ENCODE results near the gene APOBEC3G.

APOBEC3G gene

DNA sequence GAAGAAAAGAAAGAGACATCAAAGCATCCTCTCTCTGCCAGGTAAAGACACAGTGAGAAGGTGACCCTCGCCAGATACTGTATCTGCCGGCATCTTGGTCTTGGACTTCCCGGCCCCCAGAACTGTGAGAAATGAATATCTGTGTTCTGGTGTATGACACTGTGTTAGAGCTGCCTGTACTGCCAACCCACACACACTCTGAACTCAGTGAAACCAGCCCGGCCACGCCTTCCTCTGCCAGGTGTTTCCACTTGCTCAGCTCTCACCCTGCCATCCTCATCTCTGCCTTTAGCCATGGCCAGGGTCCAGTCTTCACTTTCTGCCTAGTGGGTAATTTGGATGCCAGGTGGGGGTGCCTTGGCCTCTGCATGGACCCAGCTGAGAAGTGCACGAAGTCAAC is 51.4 kb downstream of the APOBEC3G start:
- no peak for DNase-seq

DNA sequence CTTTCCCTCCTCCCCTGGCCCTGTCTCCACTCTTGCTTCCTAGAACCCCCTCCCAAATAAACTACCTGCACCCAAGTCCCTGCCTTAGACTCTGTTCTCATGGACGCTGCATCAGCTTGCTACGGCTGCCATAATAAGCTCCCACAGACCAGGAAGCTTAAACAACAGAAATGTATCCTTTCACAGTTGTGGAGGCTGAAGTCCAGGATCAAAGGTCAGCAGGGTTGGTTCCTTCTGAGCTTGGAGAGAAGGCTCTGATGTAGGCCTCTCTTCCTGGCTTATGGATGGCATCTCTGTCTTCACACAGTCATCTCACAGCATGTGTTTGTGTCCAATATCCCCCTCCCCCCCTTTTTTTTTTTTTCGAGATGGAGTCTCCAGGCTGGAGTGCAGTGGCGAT is 52.0 kb downstream of the APOBEC3G start:
- DNase-seq: no peak

DNA sequence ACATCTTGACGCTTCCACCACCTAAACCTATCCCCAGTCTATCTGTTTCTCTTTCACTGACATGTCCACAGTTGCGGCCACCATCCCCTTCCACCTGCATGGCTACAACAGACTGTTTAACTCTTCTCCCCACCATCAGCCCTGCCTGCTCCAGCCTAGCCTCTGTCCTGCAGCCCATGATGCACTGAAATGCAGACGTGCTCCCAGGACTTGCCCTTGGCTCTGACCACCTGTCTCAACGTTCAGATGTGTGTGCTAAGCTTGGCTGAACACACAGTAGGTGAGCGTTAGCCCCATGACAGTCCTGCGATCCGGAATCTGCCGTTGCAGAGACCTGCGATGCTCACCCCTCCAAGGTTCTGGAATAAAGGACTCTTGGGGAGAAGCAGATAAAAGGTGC is 52.7 kb downstream of the APOBEC3G start:
- DNase-seq: no peak

DNA sequence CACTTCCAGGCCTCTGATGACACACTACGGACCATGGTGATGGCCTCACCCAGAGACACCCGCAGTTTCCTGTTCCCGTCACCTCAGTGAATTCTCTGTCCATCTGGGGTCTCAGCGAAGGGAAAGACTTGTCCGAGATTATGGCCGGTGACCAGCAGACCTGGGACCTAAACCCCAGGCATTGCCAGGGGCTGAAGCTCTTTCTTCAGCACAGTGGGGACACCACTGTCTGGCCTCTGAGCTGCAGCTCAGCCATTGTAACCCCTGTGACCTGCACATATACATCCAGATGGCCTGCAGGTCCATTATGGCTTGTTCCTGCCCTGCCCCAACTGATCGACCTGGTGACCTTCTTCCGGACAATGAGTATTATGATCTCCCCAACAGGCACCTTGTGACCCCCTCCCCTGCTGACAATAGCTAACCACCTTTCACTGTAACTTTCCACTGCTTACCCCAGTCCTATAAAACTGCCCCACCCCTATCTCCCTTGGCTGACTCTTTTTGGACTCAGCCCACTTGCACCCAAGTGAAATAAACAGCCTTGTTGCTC is 53.2 kb downstream of the APOBEC3G start:
- DNase-seq: no peak

DNA sequence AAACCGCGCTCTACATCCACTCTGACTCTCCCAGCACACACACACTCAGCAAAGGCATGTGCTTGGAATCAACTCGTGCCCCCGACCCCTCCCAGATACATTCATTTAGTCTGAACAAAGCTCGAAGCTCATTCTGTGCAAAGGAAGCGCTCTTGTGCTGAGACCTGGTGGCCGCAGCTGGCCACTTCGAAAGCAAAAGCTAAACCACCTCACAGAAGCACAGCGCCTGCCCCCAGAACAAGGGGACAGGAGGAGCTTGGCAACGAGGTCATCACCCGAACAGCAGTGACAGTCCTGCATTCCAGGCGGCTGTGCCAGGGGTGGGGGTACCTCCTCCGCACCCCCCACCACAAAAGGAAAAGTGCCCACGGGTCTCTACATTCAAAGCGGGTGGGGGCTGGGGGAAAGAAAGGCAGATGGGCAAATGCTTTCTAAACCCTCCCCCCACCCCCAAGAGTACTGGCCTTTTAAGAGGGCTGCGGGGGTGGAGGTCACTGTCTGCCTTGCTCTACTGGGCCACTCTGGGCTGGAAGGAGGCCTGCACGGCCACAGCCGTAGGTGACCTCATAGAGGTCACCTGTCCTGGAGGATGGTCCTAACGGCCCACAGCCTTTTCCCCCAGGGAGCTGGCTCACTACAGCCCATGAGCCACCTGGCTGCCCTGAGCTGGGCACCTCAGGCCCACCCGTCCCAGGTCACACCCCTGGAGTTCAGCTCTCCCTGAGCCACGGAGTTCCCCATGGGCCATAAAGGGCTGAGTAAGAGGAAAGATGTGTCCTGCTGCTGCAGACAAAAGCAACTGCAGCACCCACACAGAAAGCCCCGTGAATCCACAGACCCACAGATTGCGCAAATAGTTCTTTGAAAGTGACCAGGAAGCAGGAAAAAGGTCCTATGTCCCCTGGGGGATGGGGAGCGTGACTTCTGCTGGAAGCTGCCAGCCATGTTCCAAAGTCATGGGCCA is 54.1 kb downstream of the APOBEC3G start:
- DNase-seq: no peak

DNA sequence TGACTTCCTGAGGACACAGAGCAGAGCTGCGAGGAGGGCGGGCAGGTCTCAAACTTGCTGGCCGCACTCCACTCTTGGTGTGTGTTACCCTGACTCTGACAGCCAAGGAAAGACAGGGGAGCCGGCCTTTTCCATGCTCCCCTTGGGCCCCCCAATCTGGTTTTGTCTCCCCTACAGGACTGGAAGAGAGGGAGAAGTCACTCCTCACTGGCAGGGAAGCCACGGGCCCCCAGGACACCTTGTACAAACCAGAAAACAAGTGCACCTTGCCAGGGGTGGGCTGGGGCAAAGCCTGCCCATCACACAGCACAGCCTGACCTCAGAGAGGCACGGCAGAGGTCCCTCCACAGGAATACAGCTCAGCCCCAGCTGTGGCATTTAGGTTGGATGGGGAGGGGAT is 55.2 kb downstream of the APOBEC3G start:
- no peak for DNase-seq

DNA sequence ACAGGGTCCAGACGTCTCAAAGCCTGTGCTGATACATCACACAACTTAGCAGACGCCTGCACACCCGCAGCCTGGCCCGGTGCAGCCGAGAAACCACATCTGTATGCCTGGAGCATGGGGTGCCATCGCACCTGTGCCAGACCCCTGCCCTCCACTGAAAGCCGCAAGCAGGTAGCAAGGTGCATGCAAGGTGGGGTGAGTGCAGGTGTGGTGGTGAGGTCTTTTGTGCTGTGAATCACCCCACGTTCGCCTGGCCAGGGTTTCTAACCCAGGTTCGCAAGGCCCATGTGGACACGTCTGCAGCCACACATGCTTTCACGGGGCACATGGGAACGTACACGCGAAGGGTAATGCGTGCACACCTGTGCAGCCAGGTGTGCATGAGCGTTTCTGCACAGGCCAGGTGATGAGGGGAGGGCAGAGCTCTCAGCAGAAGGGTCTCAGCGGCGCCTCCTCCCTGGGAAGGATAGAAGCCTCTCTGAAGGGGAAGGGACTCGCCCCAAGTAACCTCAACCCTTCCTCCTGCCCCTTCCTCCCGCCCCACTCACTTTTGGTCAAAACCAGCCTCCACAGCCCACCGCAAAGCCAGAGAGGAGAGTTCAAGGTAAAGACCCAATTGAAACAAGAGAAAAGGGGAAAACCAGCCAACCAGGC is 55.9 kb downstream of the APOBEC3G start:
- DNase-seq: no peak

DNA sequence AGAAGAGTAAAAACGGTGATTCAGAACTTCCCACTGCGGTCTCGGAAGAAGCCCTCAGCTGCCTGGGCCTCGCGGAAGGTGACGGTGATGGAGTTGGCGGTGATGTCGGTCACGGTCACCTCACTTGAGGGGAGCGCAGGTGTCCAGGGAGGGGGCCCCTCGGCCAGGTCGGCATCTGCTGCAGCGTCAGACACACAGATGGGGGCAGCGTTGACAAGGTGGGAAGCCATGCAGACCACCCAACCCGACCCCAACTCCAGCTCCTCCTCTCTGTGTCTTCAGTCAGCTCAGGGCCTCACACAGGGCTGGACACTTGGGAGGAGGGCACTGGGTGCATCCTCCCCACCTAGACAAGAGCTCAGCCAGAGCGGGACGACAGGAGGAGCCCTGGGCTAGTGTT is 56.8 kb downstream of the APOBEC3G start:
- DNase-seq: no peak

DNA sequence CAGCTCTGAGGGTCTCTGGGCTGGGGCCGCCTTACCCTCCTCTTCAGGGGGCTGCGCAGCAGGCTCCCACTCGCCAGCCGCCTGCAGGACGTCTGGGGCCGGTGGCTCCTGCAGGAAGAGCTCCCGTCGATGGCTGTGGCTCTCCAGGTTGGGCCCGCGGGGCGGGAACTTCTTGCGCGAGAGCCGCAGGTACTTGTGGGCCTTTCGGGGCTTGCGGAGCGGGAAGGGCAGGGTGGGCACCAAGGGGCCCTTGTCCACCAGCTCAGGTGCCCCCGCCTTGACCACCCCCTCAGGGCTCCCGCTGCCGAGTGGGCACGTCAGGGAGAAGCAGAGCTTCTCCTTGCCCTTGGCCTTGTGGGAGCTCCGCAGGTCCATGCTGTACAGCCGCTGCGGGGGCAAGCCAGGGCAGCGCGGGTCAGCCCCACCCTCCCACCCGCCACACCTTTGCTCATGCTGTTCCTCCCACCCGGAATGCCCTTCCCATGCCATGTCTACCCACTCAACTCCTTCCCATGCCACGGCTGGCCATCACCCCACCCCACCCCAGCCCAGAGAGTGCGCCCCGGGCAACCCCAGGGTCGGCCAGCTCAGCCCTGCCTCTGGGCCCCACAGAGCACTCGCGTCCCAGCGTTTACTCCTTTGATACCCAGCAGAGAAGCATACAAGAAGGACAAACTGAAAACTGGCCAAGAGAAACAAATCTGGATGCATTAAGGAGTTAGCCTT is 57.5 kb downstream of the APOBEC3G start:
- DNase-seq: no peak

DNA sequence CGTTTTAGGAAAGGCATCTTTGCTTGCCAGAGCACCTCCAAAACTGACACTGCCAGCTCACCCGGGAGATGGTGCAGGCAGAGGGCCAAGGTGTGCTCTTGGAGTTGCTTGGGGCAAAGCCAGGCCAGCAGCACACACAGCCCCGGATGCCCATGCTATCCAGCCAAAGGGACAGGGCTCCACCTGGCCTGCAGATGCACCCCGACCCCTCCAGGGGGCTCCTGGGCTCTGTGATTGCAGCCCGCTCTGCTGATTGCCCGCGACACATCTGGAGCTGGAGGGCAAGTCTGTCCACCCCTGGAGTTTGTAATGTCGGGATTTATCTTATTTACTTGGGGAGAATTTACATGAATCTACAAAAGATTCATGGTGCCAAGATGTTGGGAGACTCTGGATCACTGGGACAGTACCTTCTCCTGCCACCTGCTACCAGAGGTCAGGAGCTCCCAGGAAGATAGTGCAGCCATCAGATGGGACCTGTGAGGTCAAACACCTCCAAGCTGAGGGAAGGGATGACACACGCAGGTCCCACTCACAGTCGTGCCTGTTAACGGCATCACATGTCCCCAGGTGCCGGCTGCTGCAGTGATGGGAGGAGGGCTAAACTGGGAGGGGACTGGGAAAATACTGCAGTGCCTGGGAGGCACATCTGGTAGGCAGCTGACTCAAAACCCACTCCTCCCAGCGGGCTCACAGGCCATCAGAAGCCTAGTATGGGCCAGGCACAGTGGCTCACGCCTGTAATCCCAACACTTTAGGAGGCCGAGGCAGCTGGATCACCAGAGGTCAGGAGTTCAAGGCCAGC is 58.2 kb downstream of the APOBEC3G start:
- DNase-seq: no peak

DNA sequence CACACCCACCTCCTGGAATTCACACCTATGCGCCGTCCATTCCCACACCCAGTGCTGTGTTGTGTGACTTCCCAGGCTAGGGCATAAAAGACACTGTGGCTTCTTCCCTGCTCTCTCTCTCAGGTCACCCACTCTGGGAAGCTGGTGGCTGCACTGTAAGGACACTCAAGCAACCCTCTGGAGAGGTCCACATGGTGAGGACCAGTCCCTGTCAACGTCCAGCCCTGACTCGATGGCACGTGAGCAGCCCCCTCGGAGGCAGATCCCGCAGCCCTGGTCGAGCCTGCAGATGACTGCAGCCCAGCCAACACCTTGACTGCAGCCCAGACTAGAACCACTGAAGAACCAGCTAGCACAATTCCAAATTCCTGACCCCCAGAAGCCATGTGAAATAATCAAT is 59.2 kb downstream of the APOBEC3G start:
- DNase-seq: no peak
